K562 (cell line): ENCODE results near the gene ARHGEF3. TPM values are rescaled to one million over a fixed set of nuclear protein-coding genes. Genes with fewer than 3 reads are reported as not detected.
A peak's percentile ranks its signal among the peaks of the same experiment; 100 is the strongest.

ENCODE experiments used
- ATAC-seq: fragments of 200-7000 bp; cut with Tn5 transposase; 3 replicates; pipeline ENCODE4 v1.9.1; 2020; ENCODE audit warnings: moderate library complexity
- BruUV-seq: library from RNA; stranded (reverse); fragments of 400-500 nt; replicated peaks from 2 replicates; lab custom pipeline; 2021; lab: Mats Ljungman, UMichigan
- CTCF ChIA-PET: fragments of 300-600 bp; formaldehyde crosslinking; extraction: SDS; loops from one replicate; lab custom pipeline; 2021; ENCODE audit warnings: low intra/inter-chr PET ratio; lab: Yijun Ruan, JAX
- POLR2A ChIA-PET: fragments of 300-600, 350-650 bp; sonication (Branson Sonifier 250); formaldehyde crosslinking; extraction: SDS; loops from one replicate; lab custom pipeline; 2021; ENCODE audit warnings: antibody characterized with exemption, inconsistent platforms; lab: Yijun Ruan, JAX
- DNase-seq, 4 experiments: peaks; one replicate each; pipeline versions ENCODE4 v3.0.0 to v3.0.0-alpha.2; 2011 to 2018; ENCODE audit warnings: low spot score in 3 of 4, mixed read lengths in 3 of 4; ENCODE audit errors: extremely low read depth in 1 of 4
- FAIRE-seq: peaks from 2 replicates; lab custom pipeline; 2011; peaks lifted over from hg19 to GRCh38; lab: Jason Lieb, UNC
- H2AFZ ChIP-seq: 2 replicates; pipeline ENCODE4 v1.6.0; 2011; ENCODE audit warnings: low read depth, low read length, control low read depth, inconsistent platforms
- H3K27ac ChIP-seq: fragments of 200-600 bp; 3 replicates; pipeline ENCODE4 v1.8.0; 2011; ENCODE audit warnings: low read depth, mild to moderate bottlenecking, control low read depth, inconsistent platforms, low read length, moderate library complexity, mixed read lengths; ENCODE audit errors: extremely low read depth
- H3K27me3 ChIP-seq, 2 experiments: fragments of 300-600 bp in 1 of 2; 2 replicates in 1 of 2; 3 replicates in 1 of 2; pipeline versions ENCODE4 v1.6.0 to v1.8.0; 2011; ENCODE audit warnings: inconsistent platforms in 2 of 2, low read length in 2 of 2, mild to moderate bottlenecking in 1 of 2, mixed read lengths in 1 of 2, moderate library complexity in 1 of 2; ENCODE audit not compliant: control insufficient read depth in 2 of 2, insufficient read depth in 2 of 2
- H3K36me3 ChIP-seq: fragments of 300-600 bp; 3 replicates; pipeline ENCODE4 v1.8.0; 2011; ENCODE audit warnings: mild to moderate bottlenecking, low read length, inconsistent platforms; ENCODE audit not compliant: control insufficient read depth, insufficient read depth
- H3K4me1 ChIP-seq, 2 experiments: fragments of 200-600 bp in 1 of 2; replicated peaks in 1 of 2; 2 replicates in 1 of 2; 3 replicates in 1 of 2; pipeline versions ENCODE4 v1.5.1 to v1.8.0; 2011; ENCODE audit warnings: inconsistent platforms in 2 of 2, low read length in 2 of 2, mild to moderate bottlenecking in 1 of 2, mixed read lengths in 1 of 2, moderate library complexity in 1 of 2; ENCODE audit not compliant: control insufficient read depth in 2 of 2, insufficient read depth in 2 of 2
- H3K4me2 ChIP-seq: 2 replicates; pipeline ENCODE4 v1.6.1; 2011; ENCODE audit warnings: low read length, control low read depth, inconsistent platforms, mixed read lengths; ENCODE audit not compliant: insufficient read depth
- H3K4me3 ChIP-seq: fragments of 200-600 bp; sonication (generic), shearing (Covaris generic); 2 replicates; pipeline ENCODE4 v1.5.1; 2016; ENCODE audit warnings: control low read depth, inconsistent platforms
- H3K79me2 ChIP-seq: fragments of 200-600 bp; 3 replicates; pipeline ENCODE4 v1.8.0; 2011; ENCODE audit warnings: low read length, inconsistent platforms; ENCODE audit not compliant: control insufficient read depth, insufficient read depth
- H3K9ac ChIP-seq, 2 experiments: 2 replicates each; pipeline versions ENCODE4 v1.6.0 to v1.6.1; 2011; ENCODE audit warnings: low read depth in 2 of 2, low read length in 2 of 2, control low read depth in 1 of 2, inconsistent platforms in 1 of 2, mild to moderate bottlenecking in 1 of 2, mixed read lengths in 1 of 2; ENCODE audit not compliant: insufficient read depth in 1 of 2
- H3K9me1 ChIP-seq: one replicate; pipeline ENCODE4 v1.6.0; 2011; ENCODE audit warnings: inconsistent platforms, mild to moderate bottlenecking, low read length, moderate library complexity; ENCODE audit not compliant: control insufficient read depth, insufficient read depth
- H3K9me3 ChIP-seq: replicated peaks from 2 replicates; pipeline ENCODE4 v1.5.1; 2011; ENCODE audit warnings: low read depth, low read length, inconsistent platforms; ENCODE audit not compliant: control insufficient read depth, insufficient read depth
- H4K20me1 ChIP-seq: replicated peaks from 2 replicates; pipeline ENCODE4 v1.6.1; 2011; ENCODE audit warnings: low read length, inconsistent platforms, mixed read lengths; ENCODE audit not compliant: control insufficient read depth, insufficient read depth
- GTF2A2 ChIP-seq: IDR thresholded peaks from 2 replicates; pipeline ENCODE4 v1.6.1; 2016; ENCODE audit warnings: mild to moderate bottlenecking, missing genetic modification characterization, missing compliant biosample characterization
- SMAD1 ChIP-seq: fragments of 150-350 bp; IDR thresholded peaks from 2 replicates; pipeline ENCODE4 v1.6.1; 2014; ENCODE audit warnings: low read length, low read depth; ENCODE audit not compliant: partially characterized antibody
- ZKSCAN8 ChIP-seq: fragments of 200-800 bp; sonication (Bioruptor generic); IDR thresholded peaks from 2 replicates; pipeline ENCODE4 v1.6.1; 2016; ENCODE audit warnings: missing genetic modification characterization, missing compliant biosample characterization
- WGBS: fragments of 100-300 bp; shearing (Covaris generic); methylation state at CpG from one replicate; pipeline ENCODE4 v1.1.6; 2016; ENCODE audit warnings: low coverage, mixed read lengths; ENCODE audit not compliant: insufficient coverage; ENCODE audit errors: missing lambda C conversion rate; 5-methylcytosine and 5-hydroxymethylcytosine counted together
- in situ Hi-C: fragments of 300-500 bp; cut with MboI; formaldehyde crosslinking; loops from 4 replicates; pipeline ENCODE4 v1.15.0; 2018; ENCODE audit warnings: inconsistent platforms, mixed read lengths
- intact Hi-C: fragments of 100-400 bp; cut with micrococcal nuclease; formaldehyde crosslinking; loops from 2 replicates; pipeline ENCODE4 v1.14.2; 2022
- polyA plus RNA-seq, 8 experiments: library from polyadenylated mRNA; depleted of rRNA in 4 of 8; stranded (reverse) in 5 of 8; unstranded in 3 of 8; fragments of >200 nt; fragmentation: Nextera tagmentation in 2 of 8; fragmentation: Illumina TruSeq in 1 of 8; extraction: Ambion mirVana in 2 of 8; extraction: Trizol in 1 of 8; gene quantifications; 2 replicates each; pipeline versions ENCODE4 v1.2.1 to v1.2.3, GENCODE V29; 2011 to 2014; ENCODE audit warnings: inconsistent platforms in 1 of 8, missing spikeins in 1 of 8
- total RNA-seq, 7 experiments: library from RNA; depleted of rRNA in 6 of 7; stranded (reverse); fragments of >200 nt in 6 of 7; fragmentation: Illumina TruSeq in 2 of 7; extraction: Trizol in 2 of 7; gene quantifications; 2 replicates each; pipeline versions ENCODE4 v1.2.1 to v1.2.3, GENCODE V29; 2011 to 2021; ENCODE audit warnings: low replicate concordance in 1 of 7

ARHGEF3 gene
- total and polyA plus RNA-seq, 9 of the 15 experiments (the other 6 are each of a cell fraction or from before 2014, with no cell fraction given) = 0.77 to 2.7 (median 1.4) TPM

DNA sequence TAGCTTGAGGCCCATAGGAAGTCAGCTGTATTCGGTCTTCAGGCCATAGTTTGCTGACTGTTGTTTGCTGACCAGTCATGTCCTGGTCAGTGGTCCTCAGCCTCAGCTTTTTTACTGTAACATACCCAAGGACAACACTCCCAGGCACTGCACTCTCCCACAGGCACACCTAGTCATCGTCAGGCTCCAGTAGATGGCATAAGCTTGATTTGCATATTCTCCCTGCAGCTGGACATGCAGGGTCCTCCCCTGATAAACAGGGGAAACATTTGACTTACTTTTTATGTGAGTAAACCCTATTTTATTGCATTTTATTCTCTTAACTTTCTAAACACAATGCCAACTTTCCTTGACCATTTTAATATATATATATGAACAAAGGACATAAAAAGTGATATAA lies 22.9 kb downstream of the ARHGEF3 start:
- Histone ChIP-seq H3K9ac (no peak overlapping the region), H3K36me3 (no peaks in the 10 kb centered on the region)
- POLR2A ChIA-PET = interaction anchor here (1.4 to 1.6 kb wide), 2 partner anchors 9 to 23 kb away, joined by 3 to 4 read pairs; partner anchors contain the start of gene ARHGEF3
- DNase-seq = no peak
- in situ Hi-C loops = no loop called here
- TF ChIP-seq GTF2A2 (tag) = no peak
- TF ChIP-seq, all 486 proteins: peak for 0
- Histone ChIP-seq H3K27me3 (peaks cover 2 to 8% of the 10 kb centered on the region in 2 experiments; a peak in 3 of 5 replicates), H3K4me2 (peak overlapping the region; percentile 52), H3K27ac (no peak overlapping the region), H4K20me1 (no peaks in the 10 kb centered on the region), H3K4me1 (no peaks in the 10 kb centered on the region), H3K4me3 (no peak overlapping the region), H3K9me1 (no peaks in the 10 kb centered on the region), H2AFZ (peak overlapping the region; percentile 79), H3K9me3 (no peaks in the 10 kb centered on the region), H3K79me2 (no peaks in the 10 kb centered on the region)
- BruUV-seq = no TSS peak
- FAIRE-seq (no peak), ATAC-seq (peak; percentile 51; the same call in 1 of the 3 replicates)
- CTCF ChIA-PET = no interaction called here
- 4% methylated on average over 2 of the region's 2 CpGs for WGBS
- intact Hi-C loops = no loop called here

DNA sequence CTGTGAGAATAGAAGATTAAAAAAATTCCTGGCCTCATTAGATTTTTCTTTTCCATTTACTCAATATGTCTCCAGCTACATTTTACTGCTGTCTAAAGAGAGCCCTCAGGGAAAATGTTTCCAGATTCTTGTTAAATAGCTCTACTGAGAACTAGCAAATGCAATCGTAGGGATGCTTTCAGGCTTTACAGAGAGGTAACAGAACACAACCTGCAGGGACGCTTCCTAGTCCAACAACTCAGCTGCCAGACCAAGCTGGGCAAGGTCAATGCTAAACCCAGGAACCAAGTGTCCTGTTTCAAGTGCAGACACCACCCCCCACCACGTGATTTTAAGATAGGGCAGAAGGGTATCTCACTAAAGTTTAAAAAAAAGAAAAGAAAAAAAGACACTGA lies 25.2 kb downstream of the ARHGEF3 start:
- no peak for FAIRE-seq

More for the DNA sequence above, 25.2 kb downstream of the ARHGEF3 start:
- ATAC-seq (no peak), DNase-seq (no peak)
- H3K4me3 ChIP-seq = no peak overlapping the region
- ChIA-PET CTCF (no interaction called here), POLR2A (interaction anchor here (1.7 kb wide), 1 partner anchor 8 kb away, joined by 4 read pairs; no protein-coding TSS in a partner anchor)
- H3K9me1 ChIP-seq = no peaks in the 10 kb centered on the region
- in situ Hi-C loops (no loop called here), intact Hi-C loops (no loop called here)
- no peak overlapping the region for H3K27ac ChIP-seq
- no TSS peak for BruUV-seq
- no peaks in the 10 kb centered on the region for H3K36me3 ChIP-seq
- no peaks in the 10 kb centered on the region for H3K79me2 ChIP-seq
- H3K4me2 ChIP-seq = no peak overlapping the region
- H3K4me1 ChIP-seq = no peaks in the 10 kb centered on the region
- H3K27me3 ChIP-seq = peaks cover 0 to 6% of the 10 kb centered on the region in 2 experiments; a peak in 2 of 5 replicates
- no peak overlapping the region for H2AFZ ChIP-seq
- TF ChIP-seq ZKSCAN8 (CRISPR knock-in tag) (no peak), SMAD1 (no peak)
- no peak overlapping the region for H3K9ac ChIP-seq
- WGBS = 3% methylated on average over 3 of the region's 3 CpGs
- H3K9me3 ChIP-seq = no peaks in the 10 kb centered on the region
- no peaks in the 10 kb centered on the region for H4K20me1 ChIP-seq
